Cardiac fibroblast (primary cell): ENCODE results near the gene FAM13A.
A peak's percentile ranks its signal among the peaks of the same experiment; 100 is the strongest.
"Not testable (repeated sequence)": the region's sequence is repeated elsewhere in the genome, so short reads cannot be mapped to it uniquely, and the experiment has no call there.

Experiments
- DNase-seq, 2 donors: peaks; one replicate each; pipeline versions ENCODE4 v3.0.0 to v3.0.0-alpha.2; 2010; ENCODE audit warnings: low read depth in 2 of 2
- H3K4me3 ChIP-seq, 2 donors: replicated peaks in 1 of 2; 1 replicate in 1 of 2; 2 replicates in 1 of 2; pipeline ENCODE4 v1.5.1; 2011; ENCODE audit warnings: low read depth in 2 of 2, low read length in 2 of 2, mild to moderate bottlenecking in 2 of 2, moderate library complexity in 1 of 2
- TF ChIP-seq, protein P1 (sequence below): IDR thresholded peaks from one replicate; pipeline ENCODE4 v1.5.1; 2011; ENCODE audit warnings: low read depth, mild to moderate bottlenecking, low read length, inconsistent platforms

Gene FAM13A

DNA sequence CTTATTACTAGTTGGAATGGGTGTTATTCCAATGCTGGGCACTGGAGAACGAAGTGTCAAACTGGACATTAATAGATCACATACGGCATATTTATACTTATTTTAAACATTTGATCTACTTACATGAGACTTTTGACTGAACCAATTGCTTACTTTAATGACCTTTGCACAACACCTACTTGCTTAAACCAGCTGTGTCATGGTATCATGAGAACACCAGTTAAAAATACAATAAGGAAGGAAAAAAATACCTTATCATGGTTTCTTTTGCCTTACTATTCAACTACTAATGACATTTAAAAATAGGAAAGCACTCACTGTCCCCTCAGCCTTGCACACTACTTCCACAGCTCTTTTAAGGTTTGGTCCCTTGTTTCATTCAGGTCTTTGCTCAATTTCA, 146.9 kb downstream of the FAM13A start:
- no peak overlapping the region for H3K4me3 ChIP-seq
- no peak for DNase-seq
- TF ChIP-seq, protein P1, sequence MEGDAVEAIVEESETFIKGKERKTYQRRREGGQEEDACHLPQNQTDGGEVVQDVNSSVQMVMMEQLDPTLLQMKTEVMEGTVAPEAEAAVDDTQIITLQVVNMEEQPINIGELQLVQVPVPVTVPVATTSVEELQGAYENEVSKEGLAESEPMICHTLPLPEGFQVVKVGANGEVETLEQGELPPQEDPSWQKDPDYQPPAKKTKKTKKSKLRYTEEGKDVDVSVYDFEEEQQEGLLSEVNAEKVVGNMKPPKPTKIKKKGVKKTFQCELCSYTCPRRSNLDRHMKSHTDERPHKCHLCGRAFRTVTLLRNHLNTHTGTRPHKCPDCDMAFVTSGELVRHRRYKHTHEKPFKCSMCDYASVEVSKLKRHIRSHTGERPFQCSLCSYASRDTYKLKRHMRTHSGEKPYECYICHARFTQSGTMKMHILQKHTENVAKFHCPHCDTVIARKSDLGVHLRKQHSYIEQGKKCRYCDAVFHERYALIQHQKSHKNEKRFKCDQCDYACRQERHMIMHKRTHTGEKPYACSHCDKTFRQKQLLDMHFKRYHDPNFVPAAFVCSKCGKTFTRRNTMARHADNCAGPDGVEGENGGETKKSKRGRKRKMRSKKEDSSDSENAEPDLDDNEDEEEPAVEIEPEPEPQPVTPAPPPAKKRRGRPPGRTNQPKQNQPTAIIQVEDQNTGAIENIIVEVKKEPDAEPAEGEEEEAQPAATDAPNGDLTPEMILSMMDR, result no peak

- no peak for DNase-seq
- H3K4me3 ChIP-seq, result no peak overlapping the region
- TF ChIP-seq, protein P1, result no peak
Measured at GRCh38 chr4:88908521-88908920, 148.5 kb downstream of the FAM13A start.

- TF ChIP-seq, protein P1, result no peak
- DNase-seq, result peak in 1 of 2 donors; percentile 5
- H3K4me3 ChIP-seq, result no peak overlapping the region
Measured at GRCh38 chr4:88908003-88908402, 149.0 kb downstream of the FAM13A start.

DNA sequence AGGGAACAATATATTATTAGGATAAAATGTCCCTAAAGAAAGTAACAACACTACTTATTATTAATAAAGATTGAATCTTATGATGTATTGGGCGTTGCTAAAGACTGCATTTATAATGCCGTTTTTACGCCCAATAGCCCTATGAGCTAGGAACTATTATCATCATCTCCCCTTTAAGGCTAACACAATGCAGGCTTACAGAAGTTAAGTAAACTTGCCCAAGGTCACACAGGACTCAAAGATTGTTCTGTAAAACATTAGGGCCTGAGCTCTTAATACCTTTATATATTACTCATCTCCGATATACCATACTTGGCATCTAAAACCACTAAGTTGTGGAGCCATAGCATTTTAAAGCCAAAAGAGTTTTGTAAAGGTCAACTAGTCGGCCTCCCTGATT, 149.5 kb downstream of the FAM13A start:
- TF ChIP-seq, protein P1, result no peak
- DNase-seq, result no peak
- no peak overlapping the region for H3K4me3 ChIP-seq

DNA sequence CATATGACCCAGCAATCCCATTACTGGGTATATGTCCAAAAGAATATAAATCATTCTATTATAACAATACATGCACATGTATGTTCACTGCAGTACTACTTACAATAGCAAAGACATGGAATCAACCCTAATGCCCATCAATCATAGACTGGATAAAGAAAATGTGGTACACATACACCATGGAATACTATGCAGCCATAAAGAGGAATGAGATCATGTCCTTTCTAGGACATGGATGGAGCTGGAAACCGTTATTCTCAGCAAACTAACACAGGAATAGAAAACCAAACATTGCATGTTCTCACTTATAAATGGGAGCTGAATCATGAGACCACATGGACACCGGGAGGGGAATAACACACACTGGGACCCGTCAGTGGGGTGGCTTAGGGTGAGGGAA, 152.7 kb downstream of the FAM13A start:
- DNase-seq, H3K4me3 ChIP-seq: not testable (repeated sequence)

DNA sequence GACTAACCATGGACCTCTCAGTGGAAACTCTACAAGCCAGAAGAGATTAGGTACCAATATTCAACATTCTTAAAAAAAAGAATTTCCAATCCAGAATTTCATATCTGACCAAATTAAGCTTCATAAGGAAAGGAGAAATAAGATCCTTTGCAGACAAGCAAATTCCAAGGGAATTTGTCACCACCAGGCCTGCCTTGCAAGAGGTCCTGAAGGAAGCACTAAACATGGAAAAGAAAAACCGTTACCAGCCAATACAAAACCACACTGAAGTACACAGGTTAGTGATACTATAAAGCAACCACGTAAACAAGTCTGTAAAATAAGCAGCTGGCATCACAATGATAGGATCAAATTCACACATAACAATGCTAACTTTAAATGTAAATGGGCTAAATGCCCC, 156.6 kb downstream of the FAM13A start:
- H3K4me3 ChIP-seq, result no peak overlapping the region
- TF ChIP-seq, protein P1, result no peak
- peak; percentile 29 to 64 for DNase-seq

GRCh38 chr4:88897752-88898151, 159.2 kb downstream of the FAM13A start:
- no peak for DNase-seq
- H3K4me3 ChIP-seq, result no peak overlapping the region
- TF ChIP-seq, protein P1, result no peak
